KMS-11 (cell line): ENCODE results near the gene COBL.

Experiments
- H2AFZ ChIP-seq: fragments of 200-600 bp; sonication (generic); 2 replicates; pipeline ENCODE4 v1.6.1; 2016; ENCODE audit warnings: antibody characterized with exemption, mixed run types, low read depth
- H3K27ac ChIP-seq: fragments of 200-600 bp; sonication (generic); 2 replicates; pipeline ENCODE4 v1.6.1; 2016; ENCODE audit warnings: mild to moderate bottlenecking, mixed run types
- H3K27me3 ChIP-seq: fragments of 200-600 bp; sonication (generic); 2 replicates; pipeline ENCODE4 v1.6.1; 2017; ENCODE audit warnings: mild to moderate bottlenecking, low read depth, mixed run types, moderate library complexity; ENCODE audit not compliant: insufficient read depth
- H3K36me3 ChIP-seq: fragments of 200-600 bp; sonication (generic); 2 replicates; pipeline ENCODE4 v1.6.1; 2017; ENCODE audit warnings: mild to moderate bottlenecking, mixed run types; ENCODE audit not compliant: insufficient read depth
- H3K4me1 ChIP-seq: fragments of 200-600 bp; sonication (generic); 2 replicates; pipeline ENCODE4 v1.6.1; 2016; ENCODE audit warnings: mild to moderate bottlenecking, low read depth, mixed run types; ENCODE audit not compliant: poor library complexity, severe bottlenecking
- H3K4me2 ChIP-seq: fragments of 200-600 bp; sonication (generic); 2 replicates; pipeline ENCODE4 v1.7.0; 2016; ENCODE audit warnings: mild to moderate bottlenecking, mixed run types
- H3K4me3 ChIP-seq: fragments of 200-600 bp; sonication (generic); IDR thresholded peaks from 2 replicates; pipeline ENCODE4 v1.6.1; 2017; ENCODE audit warnings: low read depth, low read length, mixed read lengths; ENCODE audit not compliant: insufficient read depth
- H3K79me2 ChIP-seq: fragments of 200-600 bp; sonication (generic); 2 replicates; pipeline ENCODE4 v1.6.1; 2016; ENCODE audit warnings: low read depth, mixed run types; ENCODE audit not compliant: insufficient read depth
- H3K9ac ChIP-seq: fragments of 200-600 bp; sonication (generic); 2 replicates; pipeline ENCODE4 v1.6.1; 2016; ENCODE audit warnings: mild to moderate bottlenecking, mixed run types
- H4K20me1 ChIP-seq: fragments of 200-600 bp; sonication (generic); 2 replicates; pipeline ENCODE4 v1.6.1; 2016; ENCODE audit warnings: mild to moderate bottlenecking, mixed run types; ENCODE audit not compliant: insufficient read depth
- TF ChIP-seq, protein P1 (sequence below): fragments of 200-600 bp; sonication (generic); conservative IDR thresholded peaks from 2 replicates; pipeline ENCODE4 v1.6.1; 2017; ENCODE audit warnings: low read depth, mild to moderate bottlenecking, antibody characterized with exemption, low read length, moderate library complexity, mixed read lengths

Gene COBL

DNA sequence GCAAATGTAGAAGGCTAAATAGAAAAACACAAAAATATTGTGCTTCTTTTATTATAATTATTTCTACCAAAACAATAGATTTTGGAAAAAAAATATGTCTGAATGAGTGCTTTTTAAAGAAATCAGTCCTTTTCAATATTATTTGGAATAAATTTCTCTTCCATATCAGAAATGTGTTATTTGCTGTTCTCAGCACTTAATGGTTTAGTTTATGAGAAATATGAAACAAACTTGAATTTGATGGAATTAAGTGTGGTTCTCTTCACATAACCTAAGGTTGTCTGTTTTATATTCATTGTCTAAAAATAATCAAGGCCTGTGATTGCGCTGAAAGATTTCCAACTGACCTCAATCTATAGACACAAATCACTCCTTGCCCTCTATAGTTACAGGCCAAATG lies 203.0 kb downstream of the COBL start:
- H3K4me1 ChIP-seq = no peaks in the 10 kb centered on the region
- H4K20me1 ChIP-seq = no peaks in the 10 kb centered on the region
- H3K27me3 ChIP-seq = no peaks in the 10 kb centered on the region
- no peak overlapping the region for H3K9ac ChIP-seq
- H3K4me3 ChIP-seq = no peak overlapping the region
- H3K4me2 ChIP-seq = no peak overlapping the region
- H3K79me2 ChIP-seq = no peaks in the 10 kb centered on the region
- H3K36me3 ChIP-seq = no peaks in the 10 kb centered on the region
- TF ChIP-seq, protein P1, sequence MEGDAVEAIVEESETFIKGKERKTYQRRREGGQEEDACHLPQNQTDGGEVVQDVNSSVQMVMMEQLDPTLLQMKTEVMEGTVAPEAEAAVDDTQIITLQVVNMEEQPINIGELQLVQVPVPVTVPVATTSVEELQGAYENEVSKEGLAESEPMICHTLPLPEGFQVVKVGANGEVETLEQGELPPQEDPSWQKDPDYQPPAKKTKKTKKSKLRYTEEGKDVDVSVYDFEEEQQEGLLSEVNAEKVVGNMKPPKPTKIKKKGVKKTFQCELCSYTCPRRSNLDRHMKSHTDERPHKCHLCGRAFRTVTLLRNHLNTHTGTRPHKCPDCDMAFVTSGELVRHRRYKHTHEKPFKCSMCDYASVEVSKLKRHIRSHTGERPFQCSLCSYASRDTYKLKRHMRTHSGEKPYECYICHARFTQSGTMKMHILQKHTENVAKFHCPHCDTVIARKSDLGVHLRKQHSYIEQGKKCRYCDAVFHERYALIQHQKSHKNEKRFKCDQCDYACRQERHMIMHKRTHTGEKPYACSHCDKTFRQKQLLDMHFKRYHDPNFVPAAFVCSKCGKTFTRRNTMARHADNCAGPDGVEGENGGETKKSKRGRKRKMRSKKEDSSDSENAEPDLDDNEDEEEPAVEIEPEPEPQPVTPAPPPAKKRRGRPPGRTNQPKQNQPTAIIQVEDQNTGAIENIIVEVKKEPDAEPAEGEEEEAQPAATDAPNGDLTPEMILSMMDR = no peak
- no peak overlapping the region for H3K27ac ChIP-seq
- H2AFZ ChIP-seq = no peak overlapping the region

DNA sequence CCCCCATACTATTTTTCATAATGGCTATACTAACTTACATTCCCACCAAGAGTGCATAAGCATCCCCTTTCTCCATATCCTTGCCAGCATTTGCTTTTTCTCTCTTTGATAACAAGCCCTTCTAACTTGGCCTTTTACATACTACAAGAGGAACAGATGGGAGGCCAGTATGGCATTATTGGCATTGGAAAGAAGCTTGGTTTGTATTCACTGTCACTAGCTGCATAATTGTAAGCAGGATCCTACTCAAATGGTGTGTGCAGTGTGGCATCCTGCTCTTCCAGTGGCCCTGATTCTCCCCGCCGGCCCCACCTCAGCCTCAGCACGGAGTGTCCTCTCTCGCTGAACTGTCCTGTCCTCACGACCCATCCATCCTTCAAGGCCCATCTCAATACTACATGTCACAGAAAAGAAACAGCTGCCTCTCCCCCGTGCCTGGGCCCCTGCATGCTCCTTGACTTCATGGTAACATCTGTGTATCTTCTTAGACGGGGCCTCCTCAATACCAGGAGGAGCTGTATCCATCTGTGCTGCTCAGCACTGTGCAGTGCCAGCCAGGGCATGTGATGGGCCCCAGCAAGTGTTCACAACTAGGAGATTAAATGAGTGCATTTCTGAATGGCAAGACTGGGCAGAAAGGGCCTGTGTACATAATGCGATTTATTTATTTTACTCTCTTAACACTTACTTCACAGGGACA lies 205.2 kb downstream of the COBL start:
- H3K9ac ChIP-seq = no peak overlapping the region
- H3K36me3 ChIP-seq = no peaks in the 10 kb centered on the region
- H3K27ac ChIP-seq = no peak overlapping the region
- no peaks in the 10 kb centered on the region for H3K27me3 ChIP-seq
- H3K4me2 ChIP-seq = no peak overlapping the region
- TF ChIP-seq, protein P1 = no peak
- no peak overlapping the region for H3K4me3 ChIP-seq
- H2AFZ ChIP-seq = no peak overlapping the region
- H4K20me1 ChIP-seq = no peaks in the 10 kb centered on the region
- H3K79me2 ChIP-seq = no peaks in the 10 kb centered on the region
- no peaks in the 10 kb centered on the region for H3K4me1 ChIP-seq

DNA sequence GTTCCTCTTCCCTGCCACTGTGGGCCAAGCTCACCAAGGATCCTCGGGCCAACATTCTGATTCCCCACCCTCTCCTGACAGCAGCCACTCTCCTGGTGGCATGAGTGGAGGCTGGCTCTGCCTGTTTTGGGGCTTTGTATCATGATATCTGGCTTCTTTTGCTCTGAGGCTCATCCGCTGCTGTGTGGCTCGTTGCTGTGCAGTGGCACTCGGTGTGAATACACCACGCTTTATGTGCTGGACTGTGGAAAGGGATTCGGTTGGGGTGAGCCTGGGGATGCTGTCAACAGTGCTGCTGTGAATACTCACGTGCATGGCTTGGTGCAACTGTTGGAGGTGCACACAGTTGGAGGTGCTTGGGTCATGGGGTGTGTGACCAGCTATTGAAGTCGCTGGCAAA lies 208.5 kb downstream of the COBL start:
- Histone ChIP-seq H3K27me3 (no peaks in the 10 kb centered on the region), H3K4me2 (no peak overlapping the region), H3K4me1 (no peaks in the 10 kb centered on the region), H3K79me2 (no peaks in the 10 kb centered on the region), H2AFZ (no peak overlapping the region), H3K9ac (no peak overlapping the region), H3K4me3 (no peak overlapping the region), H4K20me1 (no peaks in the 10 kb centered on the region), H3K27ac (no peak overlapping the region), H3K36me3 (no peaks in the 10 kb centered on the region)
- TF ChIP-seq, protein P1 = no peak

DNA sequence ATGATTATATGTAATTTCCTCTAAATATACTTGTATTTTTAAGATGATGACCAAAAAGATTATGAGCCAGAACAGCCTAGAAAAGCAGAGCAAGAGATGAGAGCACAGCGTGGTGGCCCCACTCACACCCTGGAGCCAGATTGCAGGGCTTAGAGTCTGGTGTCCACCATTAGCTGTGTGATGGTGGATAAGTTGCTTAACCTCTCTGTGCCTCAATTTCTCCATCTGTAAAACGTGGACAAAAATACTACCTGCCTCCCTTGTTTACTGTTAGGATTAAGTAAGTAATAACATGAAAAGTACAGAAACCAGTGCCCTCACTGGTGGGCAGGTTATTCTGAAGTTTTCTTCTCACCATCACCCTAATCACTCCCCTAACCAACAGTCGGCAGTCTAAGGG lies 212.3 kb downstream of the COBL start:
- Histone ChIP-seq H2AFZ (no peak overlapping the region), H3K27ac (no peak overlapping the region), H3K36me3 (no peaks in the 10 kb centered on the region), H3K4me3 (no peak overlapping the region), H3K4me2 (no peak overlapping the region), H3K4me1 (no peaks in the 10 kb centered on the region), H4K20me1 (no peaks in the 10 kb centered on the region), H3K79me2 (no peaks in the 10 kb centered on the region), H3K27me3 (no peaks in the 10 kb centered on the region), H3K9ac (no peak overlapping the region)
- TF ChIP-seq, protein P1 = no peak
